SU-DHL-6 (cell line): ENCODE measurements around the gene KRTAP5-5.

Experiments
- EZH2phosphoT487 ChIP-seq: fragments of 200-600 bp; sonication (generic), shearing (Covaris generic); conservative IDR thresholded peaks from 2 replicates; pipeline ENCODE4 v1.6.1; 2018; ENCODE audit warnings: mild to moderate bottlenecking, antibody characterized with exemption, low read length, moderate library complexity, mixed read lengths
- TF ChIP-seq, protein P1 (sequence below): fragments of 200-600 bp; sonication (generic); IDR thresholded peaks from one replicate; pipeline ENCODE4 v1.5.1; 2017; ENCODE audit warnings: antibody characterized with exemption, mild to moderate bottlenecking, low read length, moderate library complexity; ENCODE audit not compliant: insufficient read depth, poor library complexity, severe bottlenecking

DNA sequence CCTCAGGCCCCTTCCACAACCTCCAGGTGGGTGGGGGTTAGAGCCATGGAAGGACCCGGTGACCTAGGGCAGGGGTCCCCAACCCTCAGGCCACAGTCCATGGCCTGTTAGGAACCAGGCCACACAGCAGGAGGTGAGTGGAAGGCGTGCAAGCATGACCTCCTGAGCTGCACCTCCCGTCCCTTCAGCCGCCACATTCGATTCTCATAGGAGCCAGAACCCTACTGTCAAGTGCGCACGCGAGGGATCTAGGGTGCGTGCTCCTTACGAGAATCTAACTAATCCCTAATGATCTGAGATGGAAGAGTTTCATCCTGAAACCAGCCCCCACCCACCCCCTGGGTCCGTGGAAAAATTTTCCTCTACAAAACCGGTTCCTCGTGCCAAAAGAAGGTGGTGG lies 4.0 kb upstream of the KRTAP5-5 start:
- TF ChIP-seq, protein P1, sequence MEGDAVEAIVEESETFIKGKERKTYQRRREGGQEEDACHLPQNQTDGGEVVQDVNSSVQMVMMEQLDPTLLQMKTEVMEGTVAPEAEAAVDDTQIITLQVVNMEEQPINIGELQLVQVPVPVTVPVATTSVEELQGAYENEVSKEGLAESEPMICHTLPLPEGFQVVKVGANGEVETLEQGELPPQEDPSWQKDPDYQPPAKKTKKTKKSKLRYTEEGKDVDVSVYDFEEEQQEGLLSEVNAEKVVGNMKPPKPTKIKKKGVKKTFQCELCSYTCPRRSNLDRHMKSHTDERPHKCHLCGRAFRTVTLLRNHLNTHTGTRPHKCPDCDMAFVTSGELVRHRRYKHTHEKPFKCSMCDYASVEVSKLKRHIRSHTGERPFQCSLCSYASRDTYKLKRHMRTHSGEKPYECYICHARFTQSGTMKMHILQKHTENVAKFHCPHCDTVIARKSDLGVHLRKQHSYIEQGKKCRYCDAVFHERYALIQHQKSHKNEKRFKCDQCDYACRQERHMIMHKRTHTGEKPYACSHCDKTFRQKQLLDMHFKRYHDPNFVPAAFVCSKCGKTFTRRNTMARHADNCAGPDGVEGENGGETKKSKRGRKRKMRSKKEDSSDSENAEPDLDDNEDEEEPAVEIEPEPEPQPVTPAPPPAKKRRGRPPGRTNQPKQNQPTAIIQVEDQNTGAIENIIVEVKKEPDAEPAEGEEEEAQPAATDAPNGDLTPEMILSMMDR, result no peak
- no peak for TF ChIP-seq EZH2phosphoT487
